ENCODE results near the gene CHN2.

The CHN2 gene

DNA sequence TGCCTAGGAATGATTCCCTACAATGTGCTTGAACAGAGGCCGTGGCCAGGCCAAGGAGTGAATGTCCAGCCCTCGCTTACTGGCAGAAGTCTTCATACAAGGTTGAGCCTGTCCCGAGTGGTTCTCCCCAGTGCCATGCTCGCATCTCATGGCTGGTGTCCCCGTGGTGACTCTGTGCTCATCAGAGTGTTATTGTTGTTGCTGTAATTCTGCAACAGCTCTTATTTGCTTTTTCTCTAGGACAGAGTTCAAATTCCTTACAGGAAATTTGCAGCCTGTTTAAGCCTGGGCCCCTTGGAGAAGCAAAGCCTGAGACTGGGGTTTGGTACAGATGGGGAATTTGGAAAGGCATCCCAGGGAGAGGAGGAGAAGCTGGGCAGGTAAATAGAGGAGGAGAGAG lies 211.3 kb downstream of the CHN2 start:
- DNase-seq (ENCODE audit: insufficient read length) (no peak), FAIRE-seq (no peak)
- no peak for TF ChIP-seq POLR2AphosphoS5 (IDR thresholded peaks at IDR 0.05; ENCODE audit: low read depth, low read length)
- no peak for TF ChIP-seq TAF1 (IDR thresholded peaks at IDR 0.05; ENCODE audit: borderline replicate concordance, low read depth, low read length)
- no peak for TF ChIP-seq POLR2A (IDR thresholded peaks at IDR 0.05; ENCODE audit: low read depth, low read length)

DNA sequence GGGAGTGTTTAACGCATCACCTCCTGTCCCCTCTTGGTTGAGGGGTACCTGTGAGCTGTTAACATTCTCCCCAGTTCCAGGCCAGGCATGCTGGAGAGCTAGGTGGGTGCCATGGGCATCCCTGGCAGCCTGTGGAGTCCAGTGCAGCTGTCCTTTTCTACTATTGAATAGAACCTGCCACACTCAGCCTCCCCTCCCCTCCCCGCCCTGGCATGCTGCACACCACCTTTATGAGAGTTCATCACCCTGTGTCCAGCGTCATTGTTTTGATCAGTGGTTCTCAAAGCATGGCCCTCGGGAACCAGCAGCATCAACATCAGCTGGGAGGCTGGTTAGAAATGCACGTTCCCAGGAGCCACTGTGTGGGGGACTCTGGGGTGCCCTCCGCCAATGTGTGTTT lies 211.8 kb downstream of the CHN2 start:
- TF ChIP-seq POLR2AphosphoS5 (IDR thresholded peaks at IDR 0.05; ENCODE audit: low read depth, low read length), result no peak
- no peak for FAIRE-seq
- DNase-seq (ENCODE audit: insufficient read length), result no peak

DNA sequence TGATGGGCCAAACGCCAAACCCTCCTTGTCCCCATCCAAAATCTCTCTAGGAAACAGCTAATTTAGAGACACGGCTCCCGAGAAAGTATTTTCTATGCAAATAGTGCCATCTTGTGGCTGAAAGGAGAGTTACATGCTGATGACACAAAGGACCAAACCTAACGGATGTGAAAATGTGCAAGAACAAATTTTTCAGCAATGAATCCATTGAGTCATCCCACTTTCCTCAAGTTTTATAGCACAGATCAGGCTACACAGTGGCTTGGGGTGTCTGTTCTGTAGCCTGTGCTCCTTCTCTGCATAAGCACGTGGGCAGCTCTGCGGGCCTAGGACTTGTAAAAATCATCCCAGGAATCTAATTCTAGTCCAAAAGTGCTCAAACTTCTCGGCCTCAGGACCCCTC lies 214.3 kb downstream of the CHN2 start:
- no peak for TF ChIP-seq POLR2A (IDR thresholded peaks at IDR 0.05; ENCODE audit: low read depth, low read length)
- TF ChIP-seq TAF1 (IDR thresholded peaks at IDR 0.05; ENCODE audit: borderline replicate concordance, low read depth, low read length), result no peak
- no peak for TF ChIP-seq POLR2AphosphoS5 (IDR thresholded peaks at IDR 0.05; ENCODE audit: low read depth, low read length)
- DNase-seq (ENCODE audit: insufficient read length) (peak; percentile 20), FAIRE-seq (peak; percentile 70)

DNA sequence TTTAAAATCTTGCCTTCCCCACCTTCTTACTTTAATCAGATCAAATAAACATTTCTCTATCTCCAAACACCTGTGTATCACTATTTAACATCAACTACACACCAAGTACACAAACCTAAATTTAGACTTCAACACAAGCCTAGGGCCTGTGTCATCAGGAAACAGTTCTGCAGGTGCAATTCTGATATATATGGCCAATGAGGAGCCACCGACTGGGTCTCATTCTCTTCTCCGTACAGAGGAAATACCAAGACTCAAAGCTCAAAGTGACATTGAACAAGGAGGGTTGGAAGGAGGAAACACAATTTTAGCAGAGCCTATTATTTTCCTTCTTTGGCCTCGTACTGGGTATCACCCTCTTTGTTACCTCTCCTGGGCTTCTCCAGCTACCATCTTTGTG lies 216.4 kb downstream of the CHN2 start:
- DNase-seq (ENCODE audit: insufficient read length) (no peak), FAIRE-seq (no peak)
- TF ChIP-seq POLR2AphosphoS5 (IDR thresholded peaks at IDR 0.05; ENCODE audit: low read depth, low read length), result no peak
- TF ChIP-seq TAF1 (IDR thresholded peaks at IDR 0.05; ENCODE audit: borderline replicate concordance, low read depth, low read length), result no peak
- TF ChIP-seq POLR2A (IDR thresholded peaks at IDR 0.05; ENCODE audit: low read depth, low read length), result no peak

DNA sequence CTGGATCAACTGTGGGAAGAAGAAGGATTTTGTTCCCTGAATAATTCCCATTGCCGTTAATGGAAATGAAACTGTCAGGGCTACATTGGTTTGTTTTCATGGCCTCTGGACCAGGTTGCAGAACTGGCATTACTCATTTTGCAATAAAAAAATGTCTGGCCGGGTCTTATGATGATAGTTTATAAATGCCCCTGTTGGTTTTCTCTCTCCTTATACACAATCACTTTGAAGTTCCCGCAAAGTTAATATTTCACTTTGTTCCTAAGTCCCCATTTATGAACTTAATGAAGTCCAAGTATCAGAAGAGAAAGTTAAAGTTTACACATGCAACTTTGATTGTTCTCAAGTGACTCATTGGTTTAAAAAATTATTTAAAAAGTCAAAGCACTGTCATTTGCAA lies 218.3 kb downstream of the CHN2 start:
- no peak for TF ChIP-seq TAF1 (IDR thresholded peaks at IDR 0.05; ENCODE audit: borderline replicate concordance, low read depth, low read length)
- TF ChIP-seq POLR2A (IDR thresholded peaks at IDR 0.05; ENCODE audit: low read depth, low read length), result no peak
- TF ChIP-seq POLR2AphosphoS5 (IDR thresholded peaks at IDR 0.05; ENCODE audit: low read depth, low read length), result no peak
- no peak for FAIRE-seq

DNA sequence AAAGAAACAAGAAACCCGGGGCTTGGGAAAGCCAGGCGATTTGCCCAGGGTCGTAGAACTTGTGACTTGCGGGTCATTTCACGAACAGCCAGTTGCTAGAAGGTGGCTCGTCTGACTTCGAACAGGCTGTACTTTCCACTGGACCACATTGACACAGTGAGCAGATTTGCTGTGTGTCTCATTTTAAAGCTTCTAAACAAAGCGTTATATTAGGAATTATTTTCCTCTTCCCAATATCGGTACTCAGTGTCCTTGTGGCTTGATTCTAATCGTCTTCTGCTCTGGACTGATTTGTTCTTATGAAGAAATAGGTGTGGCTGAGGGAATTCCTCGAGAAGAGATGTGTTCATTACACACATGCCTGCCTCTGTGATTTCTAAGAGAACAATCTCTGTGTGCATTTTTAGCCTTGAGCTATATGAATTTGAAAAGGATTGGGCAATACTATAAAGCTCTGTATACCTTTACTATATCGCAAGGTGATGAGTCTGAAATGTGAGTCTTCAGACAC lies 219.1 kb downstream of the CHN2 start:
- FAIRE-seq, result no peak
- TF ChIP-seq POLR2A (IDR thresholded peaks at IDR 0.05; ENCODE audit: low read depth, low read length) (no peak), TAF1 (IDR thresholded peaks at IDR 0.05; ENCODE audit: borderline replicate concordance, low read depth, low read length) (no peak), POLR2AphosphoS5 (IDR thresholded peaks at IDR 0.05; ENCODE audit: low read depth, low read length) (no peak)
- DNase-seq (ENCODE audit: insufficient read length), result no peak

More for the DNA sequence above, 218.3 kb downstream of the CHN2 start:
- DNase-seq (ENCODE audit: insufficient read length), result no peak

DNA sequence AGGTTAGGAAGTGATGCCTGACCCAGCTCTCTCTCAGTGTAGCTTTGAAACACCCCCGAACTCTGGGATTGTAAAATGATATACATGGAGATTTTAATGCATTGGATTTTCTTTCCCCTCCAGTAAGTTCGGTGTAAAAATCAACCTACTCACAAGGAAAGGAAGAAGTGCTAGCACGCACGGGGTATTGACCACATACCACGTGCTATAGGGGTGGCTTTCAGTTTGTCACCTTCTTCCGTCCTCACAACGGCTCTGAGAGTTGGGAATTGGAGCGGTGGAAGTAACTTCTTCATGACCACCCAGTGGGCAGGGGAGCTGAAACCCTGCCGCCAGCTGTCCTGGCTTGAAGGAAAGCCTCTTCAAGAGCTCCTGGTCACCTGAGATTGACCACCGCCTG lies 219.6 kb downstream of the CHN2 start:
- no peak for TF ChIP-seq TAF1 (IDR thresholded peaks at IDR 0.05; ENCODE audit: borderline replicate concordance, low read depth, low read length)
- TF ChIP-seq POLR2AphosphoS5 (IDR thresholded peaks at IDR 0.05; ENCODE audit: low read depth, low read length), result no peak
- no peak for TF ChIP-seq POLR2A (IDR thresholded peaks at IDR 0.05; ENCODE audit: low read depth, low read length)
- no peak for FAIRE-seq
- DNase-seq (ENCODE audit: insufficient read length), result no peak

DNA sequence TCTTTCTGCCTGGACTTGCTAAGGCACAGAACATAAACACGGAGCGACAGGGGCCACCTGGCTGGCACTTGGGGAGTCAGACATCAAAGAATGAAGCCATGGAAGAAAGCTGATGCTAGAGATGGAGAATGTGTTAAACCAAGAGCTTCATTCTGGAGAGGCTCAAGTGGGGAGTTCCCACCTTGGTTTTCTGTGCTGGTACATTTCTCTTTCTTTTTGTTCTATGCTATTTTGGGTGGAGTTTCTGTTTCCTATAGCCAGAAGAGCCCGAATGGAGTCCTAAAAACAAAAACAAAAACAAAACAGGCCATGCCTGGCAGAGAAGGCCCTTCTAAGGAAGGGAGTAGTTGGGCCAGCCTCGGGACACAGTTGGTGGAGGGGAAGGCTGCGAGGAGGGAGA lies 220.6 kb downstream of the CHN2 start:
- TF ChIP-seq POLR2A (IDR thresholded peaks at IDR 0.05; ENCODE audit: low read depth, low read length), result no peak
- TF ChIP-seq POLR2AphosphoS5 (IDR thresholded peaks at IDR 0.05; ENCODE audit: low read depth, low read length), result no peak
- TF ChIP-seq TAF1 (IDR thresholded peaks at IDR 0.05; ENCODE audit: borderline replicate concordance, low read depth, low read length), result no peak
- FAIRE-seq (no peak), DNase-seq (ENCODE audit: insufficient read length) (no peak)

DNA sequence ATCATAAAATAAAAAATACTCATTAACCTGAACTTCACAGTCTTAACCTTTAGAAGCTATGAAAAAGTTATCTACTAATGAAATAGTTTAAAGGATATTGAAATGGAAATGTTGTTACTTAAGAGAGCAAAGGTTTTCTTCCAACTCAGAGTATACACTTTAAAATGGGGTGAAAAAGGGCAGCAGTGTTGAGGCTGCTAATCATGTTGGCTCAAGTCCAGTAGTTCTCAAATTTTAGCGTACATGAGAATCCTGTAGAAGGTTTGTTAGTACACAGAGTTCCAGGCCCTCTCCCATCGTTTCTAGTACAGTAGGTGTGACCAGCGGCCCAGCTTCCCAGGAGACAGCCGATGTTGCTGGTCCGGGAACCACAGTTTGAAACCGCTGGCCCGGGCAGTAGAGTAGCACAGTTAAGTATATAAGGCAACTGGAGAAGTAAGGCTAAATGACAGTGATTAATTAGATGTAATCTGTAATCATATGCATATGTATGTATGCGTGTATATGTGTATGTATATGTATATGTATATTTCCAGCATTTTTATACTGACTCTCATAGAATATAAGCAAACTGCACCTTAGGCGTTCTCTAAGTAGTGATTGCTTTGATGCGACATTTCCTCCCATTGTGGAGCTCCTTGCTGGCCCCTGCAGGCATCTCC lies 221.8 kb downstream of the CHN2 start:
- no peak for TF ChIP-seq POLR2AphosphoS5 (IDR thresholded peaks at IDR 0.05; ENCODE audit: low read depth, low read length)
- TF ChIP-seq TAF1 (IDR thresholded peaks at IDR 0.05; ENCODE audit: borderline replicate concordance, low read depth, low read length), result no peak
- FAIRE-seq (no peak), DNase-seq (ENCODE audit: insufficient read length) (no peak)

DNA sequence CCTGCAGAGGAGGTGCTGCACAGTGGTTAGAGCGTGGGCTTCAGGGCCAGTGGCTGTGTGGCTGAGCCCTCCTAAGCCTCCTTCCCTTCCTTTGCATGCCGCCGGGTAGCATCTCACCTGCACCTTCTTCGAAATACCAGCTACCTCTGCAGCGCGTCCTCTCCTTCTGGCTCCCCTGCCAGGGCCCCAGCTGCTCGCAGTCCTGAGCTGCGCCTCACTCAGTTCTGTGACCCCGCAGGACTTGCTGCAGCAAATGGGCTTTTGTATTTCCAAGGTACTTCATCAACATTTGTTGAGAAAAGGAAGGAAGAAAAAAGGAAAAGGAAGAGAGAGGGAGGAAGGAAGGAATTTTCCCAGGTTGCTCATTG lies 222.3 kb downstream of the CHN2 start:
- TF ChIP-seq POLR2A (IDR thresholded peaks at IDR 0.05; ENCODE audit: low read depth, low read length) (no peak), TAF1 (IDR thresholded peaks at IDR 0.05; ENCODE audit: borderline replicate concordance, low read depth, low read length) (no peak), POLR2AphosphoS5 (IDR thresholded peaks at IDR 0.05; ENCODE audit: low read depth, low read length) (no peak)
- DNase-seq (ENCODE audit: insufficient read length) (no peak), FAIRE-seq (no peak)

DNA sequence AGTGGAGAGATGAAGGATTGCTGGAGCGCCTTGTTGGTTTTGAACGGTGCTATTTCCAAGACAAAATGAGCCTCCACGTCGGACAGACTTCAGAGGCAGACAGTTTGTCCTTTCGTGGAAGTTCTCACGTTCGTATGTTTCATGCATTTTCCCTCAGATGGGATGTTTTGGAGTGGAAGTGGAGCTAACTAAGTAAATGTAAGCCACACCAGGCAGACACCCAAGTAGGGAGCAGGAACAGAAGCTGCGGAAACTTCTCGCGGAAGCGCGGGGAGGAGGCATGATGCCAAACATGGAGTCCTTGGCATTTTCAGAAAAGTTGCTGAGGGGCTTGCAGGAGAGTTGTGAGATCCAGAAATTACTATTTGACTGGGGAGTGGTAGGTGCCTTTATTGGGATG lies 223.5 kb downstream of the CHN2 start:
- no peak for TF ChIP-seq TAF1 (IDR thresholded peaks at IDR 0.05; ENCODE audit: borderline replicate concordance, low read depth, low read length)
- no peak for TF ChIP-seq POLR2AphosphoS5 (IDR thresholded peaks at IDR 0.05; ENCODE audit: low read depth, low read length)
- TF ChIP-seq POLR2A (IDR thresholded peaks at IDR 0.05; ENCODE audit: low read depth, low read length), result no peak
- DNase-seq (ENCODE audit: insufficient read length) (no peak), FAIRE-seq (no peak)

DNA sequence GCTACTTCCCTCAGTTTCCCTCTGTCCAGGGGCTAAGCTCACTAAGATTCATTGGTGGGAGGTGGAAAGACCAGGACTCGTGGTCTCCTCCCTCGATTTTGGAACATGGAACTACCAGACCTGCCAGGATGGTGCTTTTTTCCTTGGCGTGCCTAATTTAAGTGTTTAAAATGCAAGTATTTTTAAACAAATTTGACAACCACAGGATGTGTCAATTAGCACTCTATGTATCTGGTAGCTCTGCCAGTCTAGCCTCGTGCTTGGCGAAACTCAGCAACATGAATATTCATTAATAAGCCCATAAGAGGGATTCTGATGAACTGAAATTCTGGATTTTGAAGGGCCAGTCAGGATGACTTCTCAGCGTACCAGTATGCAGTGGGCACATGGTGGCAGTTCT lies 224.1 kb downstream of the CHN2 start:
- no peak for TF ChIP-seq TAF1 (IDR thresholded peaks at IDR 0.05; ENCODE audit: borderline replicate concordance, low read depth, low read length)
- TF ChIP-seq POLR2AphosphoS5 (IDR thresholded peaks at IDR 0.05; ENCODE audit: low read depth, low read length), result no peak
- TF ChIP-seq POLR2A (IDR thresholded peaks at IDR 0.05; ENCODE audit: low read depth, low read length), result no peak

More for the DNA sequence above, 224.1 kb downstream of the CHN2 start:
- DNase-seq (ENCODE audit: insufficient read length), result no peak
- FAIRE-seq, result no peak

Measured in GM12892 (cell line).